ENCODE results near the gene RHOBTB1.

GRCh38 chr10:60986791-60987190 is 42.8 kb upstream of the RHOBTB1 start:
- TF ChIP-seq, protein P1, sequence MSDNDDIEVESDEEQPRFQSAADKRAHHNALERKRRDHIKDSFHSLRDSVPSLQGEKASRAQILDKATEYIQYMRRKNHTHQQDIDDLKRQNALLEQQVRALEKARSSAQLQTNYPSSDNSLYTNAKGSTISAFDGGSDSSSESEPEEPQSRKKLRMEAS (IDR thresholded peaks at IDR 0.05), result no peak
- TF ChIP-seq REST (IDR thresholded peaks at IDR 0.05; ENCODE audit: low read depth) (no peak), RAD21 (IDR thresholded peaks at IDR 0.05; ENCODE audit: low read depth) (no peak)

Measured in Ishikawa (cell line).